DOHH2 (cell line): ENCODE data around the gene MAPK11.

Experiments
- EZH2phosphoT487 ChIP-seq: fragments of 200-600 bp; sonication (generic); IDR thresholded peaks from 2 replicates; pipeline ENCODE4 v1.6.1; 2017; ENCODE audit warnings: borderline replicate concordance, mild to moderate bottlenecking, antibody characterized with exemption, low read length, moderate library complexity, mixed read lengths
- TF ChIP-seq, protein P1 (sequence below): fragments of 200-600 bp; sonication (generic); IDR thresholded peaks from one replicate; pipeline ENCODE4 v1.5.1; 2014; ENCODE audit warnings: antibody characterized with exemption, mild to moderate bottlenecking, low read depth, low read length; ENCODE audit not compliant: poor library complexity, severe bottlenecking

DNA sequence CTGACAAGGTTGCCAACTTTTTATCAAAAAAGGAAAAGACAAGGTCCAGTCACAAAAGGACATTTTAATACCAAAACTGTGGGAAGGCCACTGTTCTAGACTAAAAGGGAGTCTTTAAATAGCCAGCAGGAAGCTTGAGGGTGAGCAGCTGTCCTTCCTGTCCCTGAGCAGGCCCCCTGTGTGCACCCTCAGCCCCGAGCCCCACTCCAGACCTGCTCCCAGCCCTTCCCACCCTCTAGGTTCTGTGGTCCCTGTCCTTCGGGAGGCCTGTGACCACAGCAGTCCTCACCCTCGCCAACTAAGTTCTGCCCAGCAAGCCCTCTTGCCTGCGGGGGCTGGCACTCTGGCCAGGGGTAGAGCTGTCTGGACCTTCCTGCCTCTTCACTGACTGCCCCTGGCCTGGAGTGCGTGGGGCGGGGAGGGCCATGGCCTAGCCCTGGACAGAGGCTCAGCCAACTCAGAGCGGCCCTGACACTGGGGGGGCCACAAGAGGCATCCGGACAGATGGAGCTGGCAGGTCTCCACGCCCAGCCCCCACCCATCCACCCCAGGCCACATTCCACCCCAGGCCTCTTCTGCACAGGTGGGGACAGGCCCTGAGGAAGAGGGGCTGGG lies 38.9 kb upstream of the MAPK11 start:
- TF ChIP-seq, protein P1, sequence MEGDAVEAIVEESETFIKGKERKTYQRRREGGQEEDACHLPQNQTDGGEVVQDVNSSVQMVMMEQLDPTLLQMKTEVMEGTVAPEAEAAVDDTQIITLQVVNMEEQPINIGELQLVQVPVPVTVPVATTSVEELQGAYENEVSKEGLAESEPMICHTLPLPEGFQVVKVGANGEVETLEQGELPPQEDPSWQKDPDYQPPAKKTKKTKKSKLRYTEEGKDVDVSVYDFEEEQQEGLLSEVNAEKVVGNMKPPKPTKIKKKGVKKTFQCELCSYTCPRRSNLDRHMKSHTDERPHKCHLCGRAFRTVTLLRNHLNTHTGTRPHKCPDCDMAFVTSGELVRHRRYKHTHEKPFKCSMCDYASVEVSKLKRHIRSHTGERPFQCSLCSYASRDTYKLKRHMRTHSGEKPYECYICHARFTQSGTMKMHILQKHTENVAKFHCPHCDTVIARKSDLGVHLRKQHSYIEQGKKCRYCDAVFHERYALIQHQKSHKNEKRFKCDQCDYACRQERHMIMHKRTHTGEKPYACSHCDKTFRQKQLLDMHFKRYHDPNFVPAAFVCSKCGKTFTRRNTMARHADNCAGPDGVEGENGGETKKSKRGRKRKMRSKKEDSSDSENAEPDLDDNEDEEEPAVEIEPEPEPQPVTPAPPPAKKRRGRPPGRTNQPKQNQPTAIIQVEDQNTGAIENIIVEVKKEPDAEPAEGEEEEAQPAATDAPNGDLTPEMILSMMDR, result no peak
- TF ChIP-seq EZH2phosphoT487, result no peak
